K562 (cell line): Measurements from ENCODE around the gene CRYM. TPM values are rescaled to one million over a fixed set of nuclear protein-coding genes. Genes with fewer than 3 reads are reported as not detected.

ENCODE experiments used
- ARID3A ChIP-seq: IDR thresholded peaks from 2 replicates; pipeline ENCODE4 v1.6.1; 2012; ENCODE audit warnings: low read depth, low read length, improper control_type of control experiment, borderline replicate concordance
- C11orf30 ChIP-seq: fragments of 450-650 bp; IDR thresholded peaks from 2 replicates; pipeline ENCODE4 v1.6.1; 2016; ENCODE audit warnings: low read depth, mild to moderate bottlenecking
- CBFA2T3 ChIP-seq: fragments of 450-650 bp; IDR thresholded peaks from 2 replicates; pipeline ENCODE4 v1.6.1; 2017
- CREB3 ChIP-seq: fragments of 450-650 bp; conservative IDR thresholded peaks from 2 replicates; pipeline ENCODE4 v1.6.1; 2016; ENCODE audit warnings: missing genetic modification characterization, low read depth, mild to moderate bottlenecking, missing compliant biosample characterization, moderate library complexity
- ESRRB ChIP-seq: fragments of 250-450 bp; sonication (Bioruptor Pico); IDR thresholded peaks from 2 replicates; pipeline ENCODE4 v1.5.0; 2020; ENCODE audit warnings: mild to moderate bottlenecking, moderate library complexity, borderline replicate concordance
- HEY1 ChIP-seq: fragments of 250-450 bp; sonication (Bioruptor Pico); IDR thresholded peaks from 2 replicates; pipeline ENCODE4 v1.5.0; 2020; ENCODE audit warnings: mild to moderate bottlenecking, moderate library complexity, borderline replicate concordance
- KAT8 ChIP-seq: fragments of 450-650 bp; IDR thresholded peaks from 2 replicates; pipeline ENCODE4 v1.6.1; 2016; ENCODE audit warnings: low read depth, mild to moderate bottlenecking
- MLX ChIP-seq, 2 experiments: fragments of 450-650 bp in 1 of 2; sonication (generic) in 1 of 2; formaldehyde crosslinking; conservative IDR thresholded peaks; 2 replicates each; pipeline versions ENCODE4 v1.4.0 to v1.8.1; 2020 to 2022; ENCODE audit warnings: mild to moderate bottlenecking in 1 of 2, missing genetic modification reagents in 1 of 2
- MTA3 ChIP-seq: fragments of 450-650 bp; formaldehyde crosslinking; IDR thresholded peaks from 2 replicates; pipeline ENCODE4 v1.6.1; 2017; ENCODE audit warnings: mild to moderate bottlenecking, borderline replicate concordance
- MXD1 ChIP-seq: fragments of 250-450 bp; sonication (Bioruptor Pico); IDR thresholded peaks from 2 replicates; pipeline ENCODE4 v1.8.0; 2021; ENCODE audit warnings: borderline replicate concordance, mild to moderate bottlenecking, moderate library complexity; ENCODE audit not compliant: poor library complexity, severe bottlenecking
- NFE2 ChIP-seq: IDR thresholded peaks from 2 replicates; pipeline ENCODE4 v1.6.1; 2014; ENCODE audit warnings: antibody characterized with exemption, low read depth
- NFE2L1 ChIP-seq: fragments of 450-650 bp; IDR thresholded peaks from 2 replicates; pipeline ENCODE4 v1.6.1; 2016; ENCODE audit warnings: missing genetic modification characterization, low read depth, mild to moderate bottlenecking, missing compliant biosample characterization, moderate library complexity, borderline replicate concordance
- NR2C2 ChIP-seq, 2 experiments: fragments of 200-800 bp in 1 of 2; sonication (Bioruptor generic) in 1 of 2; sonication (generic) in 1 of 2; formaldehyde crosslinking in 1 of 2; IDR thresholded peaks; 2 replicates each; pipeline versions ENCODE4 v1.6.1 to v1.8.0; 2016 to 2022; ENCODE audit warnings: mild to moderate bottlenecking in 1 of 2, missing compliant biosample characterization in 1 of 2, missing genetic modification characterization in 1 of 2, missing genetic modification reagents in 1 of 2
- RBBP5 ChIP-seq: fragments of 200-600 bp; sonication (generic); IDR thresholded peaks from 2 replicates; pipeline ENCODE4 v1.6.1; 2012; ENCODE audit warnings: borderline replicate concordance, mild to moderate bottlenecking, low read length, control low read depth, inconsistent platforms; ENCODE audit not compliant: insufficient read depth, poor library complexity, severe bottlenecking
- RBM25 ChIP-seq: fragments of 200-400 bp; formaldehyde crosslinking; IDR thresholded peaks from 2 replicates; pipeline ENCODE4 v1.6.1; 2018; ENCODE audit warnings: low read length, low read depth, moderate library complexity; ENCODE audit not compliant: severe bottlenecking
- SMARCA5 ChIP-seq: fragments of 450-650 bp; IDR thresholded peaks from 2 replicates; pipeline ENCODE4 v1.6.1; 2016
- SMC3 ChIP-seq: conservative IDR thresholded peaks from 2 replicates; pipeline ENCODE4 v1.6.1; 2011; ENCODE audit warnings: low read depth, low read length, improper control_type of control experiment; ENCODE audit not compliant: insufficient read depth
- TAL1 ChIP-seq: fragments of 450-650 bp; IDR thresholded peaks from 2 replicates; pipeline ENCODE4 v1.6.1; 2016; ENCODE audit warnings: mild to moderate bottlenecking
- TEAD1 ChIP-seq, 2 experiments: fragments of 450-650 bp in 1 of 2; sonication (generic) in 1 of 2; formaldehyde crosslinking; IDR thresholded peaks; 2 replicates each; pipeline versions ENCODE4 v1.4.0 to v1.8.0; 2020 to 2022; ENCODE audit warnings: mild to moderate bottlenecking in 2 of 2, missing genetic modification reagents in 1 of 2
- ZNF561 ChIP-seq: fragments of 450-650 bp; formaldehyde crosslinking; conservative IDR thresholded peaks from 2 replicates; pipeline ENCODE4 v1.4.0; 2020; ENCODE audit warnings: mild to moderate bottlenecking, moderate library complexity
- polyA plus RNA-seq, 8 experiments: library from polyadenylated mRNA; depleted of rRNA in 4 of 8; stranded (reverse) in 5 of 8; unstranded in 3 of 8; fragments of >200 nt; fragmentation: Nextera tagmentation in 2 of 8; fragmentation: Illumina TruSeq in 1 of 8; extraction: Ambion mirVana in 2 of 8; extraction: Trizol in 1 of 8; gene quantifications; 2 replicates each; pipeline versions ENCODE4 v1.2.1 to v1.2.3, GENCODE V29; 2011 to 2014; ENCODE audit warnings: inconsistent platforms in 1 of 8, missing spikeins in 1 of 8
- total RNA-seq, 7 experiments: library from RNA; depleted of rRNA in 6 of 7; stranded (reverse); fragments of >200 nt in 6 of 7; fragmentation: Illumina TruSeq in 2 of 7; extraction: Trizol in 2 of 7; gene quantifications; 2 replicates each; pipeline versions ENCODE4 v1.2.1 to v1.2.3, GENCODE V29; 2011 to 2021; ENCODE audit warnings: low replicate concordance in 1 of 7

The CRYM gene
- total and polyA plus RNA-seq, 9 of the 15 experiments (the other 6 are each of a cell fraction or from before 2014, with no cell fraction given) = 0.08 to 0.98 (median 0.47) TPM

- TF ChIP-seq MLX (CRISPR knock-in tag; conservative IDR thresholded peaks at IDR 0.05) (no peak), RBBP5 (peak; percentile 46), HEY1 (no peak), TAL1 (peak; percentile 98), MTA3 (peak; percentile 71; the same call in 1 of the 2 replicates), CBFA2T3 (peak; percentile 99), NFE2 (peak; percentile 95), SMC3 (no peak), CREB3 (tag) (0 out of 2 replicates have a peak, but pooled peaks have one; percentile 21), NR2C2 (CRISPR knock-in tag; IDR thresholded peaks at IDR 0.05) (no peak), NR2C2 (tag; IDR thresholded peaks at IDR 0.05) (peak; percentile 73), TEAD1 (CRISPR knock-in tag; IDR thresholded peaks at IDR 0.05) (peak in 1 of 2 experiments; percentile 25; a peak in 1 of 4 replicates), C11orf30 (peak; percentile 91), MXD1 (CRISPR knock-in tag) (no peak), ARID3A (peak; percentile 9; the same call in 1 of the 2 replicates), RBM25 (peak; percentile 30), ZNF561 (no peak), KAT8 (no peak), SMARCA5 (peak; percentile 22; the same call in 1 of the 2 replicates), NFE2L1 (tag) (no peak), ESRRB (CRISPR knock-in tag) (no peak)
These were observed 17.0 kb downstream of the CRYM start (continued) for GRCh38 chr16:21260870-21261791.
